HCT116 (cell line): Measurements from ENCODE around the gene TLR9. TPM values are rescaled to one million over a fixed set of nuclear protein-coding genes. Genes with fewer than 3 reads are reported as not detected.

Experiments
- ATAC-seq: fragments of 200-7000 bp; cut with Tn5 transposase; 2 replicates; pipeline ENCODE4 v1.9.1; 2020; ENCODE audit warnings: mild to moderate bottlenecking, moderate library complexity
- BruUV-seq: library from RNA; stranded (reverse); fragments of 400-500 nt; replicated peaks from 2 replicates; lab custom pipeline; 2021; lab: Mats Ljungman, UMichigan
- CTCF ChIA-PET: fragments of 300-600 bp; sonication (Branson Sonifier 250); formaldehyde crosslinking; loops from one replicate; lab custom pipeline; 2021; ENCODE audit warnings: antibody characterized with exemption; lab: Charles Lee
- POLR2A ChIA-PET: fragments of 300-600, 350-600 bp; sonication (Branson Sonifier 250); formaldehyde crosslinking; loops from one replicate; lab custom pipeline; 2021; ENCODE audit warnings: antibody characterized with exemption; lab: Charles Lee
- RAD21 ChIA-PET, 2 experiments: fragments of 300-600 bp; sonication (Branson Sonifier 250); formaldehyde crosslinking; loops; one replicate each; lab custom pipeline; 2023; ENCODE audit warnings: low total read pairs in 2 of 2; ENCODE audit not compliant: uncharacterized antibody in 2 of 2, unreplicated experiment in 2 of 2, low non-redundant PET in 1 of 2; lab: Charles Lee
- DNase-seq: peaks from one replicate; pipeline ENCODE4 v3.0.0-alpha.2; 2010; ENCODE audit warnings: low read depth, low spot score
- H2AFZ ChIP-seq: fragments of 200-600 bp; shearing (Covaris generic), sonication (generic); 2 replicates; pipeline ENCODE4 v1.6.1; 2017; ENCODE audit warnings: low read depth, mixed run types, mixed read lengths, antibody characterized with exemption, low read length; ENCODE audit not compliant: poor library complexity, severe bottlenecking
- H3K27ac ChIP-seq: 2 replicates; pipeline ENCODE4 v1.5.1; 2012; ENCODE audit warnings: low read depth, low read length
- H3K27me3 ChIP-seq: fragments of 200-600 bp; sonication (generic); 2 replicates; pipeline ENCODE4 v1.6.1; 2016; ENCODE audit warnings: mixed run types, low read length, mixed read lengths; ENCODE audit not compliant: insufficient read depth
- H3K36me3 ChIP-seq, 2 experiments: fragments of 200-500 bp in 1 of 2; fragments of 200-600 bp in 1 of 2; sonication (Bioruptor generic) in 1 of 2; sonication (generic) in 1 of 2; 2 replicates each; pipeline versions ENCODE4 v1.5.1 to v1.6.1; 2014 to 2016; ENCODE audit warnings: low read length in 2 of 2, inconsistent platforms in 1 of 2, mixed read lengths in 1 of 2, mixed run types in 1 of 2; ENCODE audit not compliant: insufficient read depth in 2 of 2, control insufficient read depth in 1 of 2
- H3K4me1 ChIP-seq, 2 experiments: fragments of 200-600 bp in 1 of 2; sonication (generic) in 1 of 2; 2 replicates each; pipeline versions ENCODE4 v1.5.1 to v1.6.1; 2012 to 2017; ENCODE audit warnings: low read length in 2 of 2, inconsistent platforms in 1 of 2, mild to moderate bottlenecking in 1 of 2, mixed read lengths in 1 of 2, mixed run types in 1 of 2, moderate library complexity in 1 of 2; ENCODE audit not compliant: insufficient read depth in 2 of 2, control insufficient read depth in 1 of 2
- H3K4me2 ChIP-seq: fragments of 200-600 bp; sonication (generic); 2 replicates; pipeline ENCODE4 v1.6.1; 2017; ENCODE audit warnings: mixed run types, low read length, mixed read lengths
- H3K4me3 ChIP-seq, 2 experiments: fragments of 200-600 bp in 1 of 2; sonication (generic) in 1 of 2; replicated peaks in 1 of 2; 2 replicates each; pipeline ENCODE4 v1.5.1; 2011 to 2016; ENCODE audit warnings: low read length in 2 of 2, control low read depth in 1 of 2, low read depth in 1 of 2, mild to moderate bottlenecking in 1 of 2, mixed read lengths in 1 of 2, mixed run types in 1 of 2
- H3K79me2 ChIP-seq: fragments of 200-600 bp; sonication (generic); 2 replicates; pipeline ENCODE4 v1.6.1; 2017; ENCODE audit warnings: mild to moderate bottlenecking, mixed run types, low read length, moderate library complexity, mixed read lengths; ENCODE audit not compliant: insufficient read depth
- H3K9ac ChIP-seq: fragments of 200-600 bp; sonication (generic); 2 replicates; pipeline ENCODE4 v1.6.1; 2016; ENCODE audit warnings: low read length, mixed read lengths
- H3K9me2 ChIP-seq: fragments of 200-600 bp; sonication (generic), shearing (Covaris generic); 2 replicates; pipeline ENCODE4 v1.6.1; 2017; ENCODE audit warnings: mixed run types, mild to moderate bottlenecking, moderate library complexity; ENCODE audit not compliant: insufficient read depth
- H3K9me3 ChIP-seq, 2 experiments: fragments of 200-500 bp in 1 of 2; fragments of 200-600 bp in 1 of 2; sonication (Bioruptor generic) in 1 of 2; sonication (generic) in 1 of 2; 2 replicates each; pipeline ENCODE4 v1.6.1; 2014 to 2017; ENCODE audit warnings: low read length in 2 of 2, mixed read lengths in 2 of 2, inconsistent platforms in 1 of 2, low read depth in 1 of 2, mild to moderate bottlenecking in 1 of 2, mixed run types in 1 of 2, moderate library complexity in 1 of 2; ENCODE audit not compliant: control insufficient read depth in 1 of 2, insufficient read depth in 1 of 2
- H4K20me1 ChIP-seq: fragments of 200-600 bp; sonication (generic), shearing (Covaris generic); 2 replicates; pipeline ENCODE4 v1.6.1; 2017; ENCODE audit warnings: mixed run types, mild to moderate bottlenecking, moderate library complexity; ENCODE audit not compliant: insufficient read depth
- CEBPB ChIP-seq: IDR thresholded peaks from 2 replicates; pipeline ENCODE4 v1.6.1; 2012; ENCODE audit warnings: low read depth
- EGR1 ChIP-seq: IDR thresholded peaks from 2 replicates; pipeline ENCODE4 v1.6.1; 2012; ENCODE audit warnings: low read depth
- EZH2phosphoT487 ChIP-seq: fragments of 200-600 bp; IDR thresholded peaks from 2 replicates; pipeline ENCODE4 v1.6.1; 2018; ENCODE audit warnings: antibody characterized with exemption, borderline replicate concordance
- FOSL1 ChIP-seq: IDR thresholded peaks from 2 replicates; pipeline ENCODE4 v1.6.1; 2012; ENCODE audit warnings: low read depth
- POLR2A ChIP-seq: IDR thresholded peaks from 2 replicates; pipeline ENCODE4 v1.7.0; 2011; ENCODE audit warnings: borderline replicate concordance; ENCODE audit not compliant: insufficient read depth, insufficient read length; ENCODE audit errors: extremely low read depth
- POLR2AphosphoS5 ChIP-seq: IDR thresholded peaks from 2 replicates; pipeline ENCODE4 v1.6.1; 2011; ENCODE audit warnings: mild to moderate bottlenecking, low read depth, low read length, moderate library complexity
- RAD21 ChIP-seq: IDR thresholded peaks from 2 replicates; pipeline ENCODE4 v1.6.1; 2012; ENCODE audit warnings: low read depth, mild to moderate bottlenecking
- SIN3A ChIP-seq: IDR thresholded peaks from 2 replicates; pipeline ENCODE4 v1.6.1; 2012; ENCODE audit warnings: low read depth
- SP1 ChIP-seq: IDR thresholded peaks from 2 replicates; pipeline ENCODE4 v1.6.1; 2012; ENCODE audit warnings: low read depth
- YY1 ChIP-seq: IDR thresholded peaks from 2 replicates; pipeline ENCODE4 v1.6.1; 2011; ENCODE audit warnings: low read length, low read depth, moderate library complexity, mild to moderate bottlenecking; ENCODE audit not compliant: insufficient replicate concordance; ENCODE audit errors: extremely low read depth
- intact Hi-C: fragments of 100-400 bp; cut with micrococcal nuclease; formaldehyde crosslinking; loops from 2 replicates; pipeline ENCODE4 v1.10.0; 2022
- total RNA-seq: library from RNA; stranded (reverse); gene quantifications from one replicate; pipeline ENCODE4 v1.2.1, GENCODE V29; 2021; ENCODE audit not compliant: unreplicated experiment
- TF ChIP-seq, protein P1 (sequence below): IDR thresholded peaks from 2 replicates; pipeline ENCODE4 v1.6.1; 2012
- TF ChIP-seq, protein P2 (sequence below): IDR thresholded peaks from 2 replicates; pipeline ENCODE4 v1.6.1; 2012

The TLR9 gene
- total RNA-seq, 1 experiment from 2014 or later = 0.15 TPM

GRCh38 chr3:52265387-52265786 is 39.9 kb upstream of the TLR9 start (continued):
- no peak for TF ChIP-seq YY1
- TF ChIP-seq SIN3A = no peak
- no peak for TF ChIP-seq EZH2phosphoT487
- no peak for TF ChIP-seq FOSL1
- TF ChIP-seq SP1 = no peak
- TF ChIP-seq, protein P1, sequence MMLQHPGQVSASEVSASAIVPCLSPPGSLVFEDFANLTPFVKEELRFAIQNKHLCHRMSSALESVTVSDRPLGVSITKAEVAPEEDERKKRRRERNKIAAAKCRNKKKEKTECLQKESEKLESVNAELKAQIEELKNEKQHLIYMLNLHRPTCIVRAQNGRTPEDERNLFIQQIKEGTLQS = no peak
- TF ChIP-seq, protein P2, sequence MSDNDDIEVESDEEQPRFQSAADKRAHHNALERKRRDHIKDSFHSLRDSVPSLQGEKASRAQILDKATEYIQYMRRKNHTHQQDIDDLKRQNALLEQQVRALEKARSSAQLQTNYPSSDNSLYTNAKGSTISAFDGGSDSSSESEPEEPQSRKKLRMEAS = no peak
- no peak for TF ChIP-seq EGR1
- TF ChIP-seq, all 23 proteins: peak for 2

GRCh38 chr3:52262447-52262846 is 37.0 kb upstream of the TLR9 start:
- ChIA-PET CTCF (no interaction called here), POLR2A (no interaction called here), RAD21 (no interaction called here)
- ATAC-seq = no peak
- intact Hi-C loops = no loop called here
- BruUV-seq = no TSS peak
- Histone ChIP-seq H3K9ac (no peak overlapping the region), H3K9me2 (no peaks in the 10 kb centered on the region), H3K4me3 (no peak overlapping the region), H3K27me3 (no peaks in the 10 kb centered on the region), H2AFZ (no peak overlapping the region), H3K9me3 (no peaks in the 10 kb centered on the region), H3K27ac (no peak overlapping the region), H3K36me3 (peaks cover 75 to 80% of the 10 kb centered on the region in 2 experiments), H3K4me1 (peaks cover 0 to 5% of the 10 kb centered on the region in 2 experiments; a peak in 2 of 4 replicates), H3K79me2 (peaks cover 94% of the 10 kb centered on the region), H3K4me2 (no peak overlapping the region), H4K20me1 (peaks cover 3% of the 10 kb centered on the region; the same call in 1 of the 2 replicates)
- TF ChIP-seq POLR2A (no peak), POLR2AphosphoS5 (no peak), SP1 (no peak), RAD21 (no peak), YY1 (no peak), CEBPB (no peak), EZH2phosphoT487 (no peak)
- TF ChIP-seq, protein P1 = no peak
- TF ChIP-seq, protein P2 = no peak
- DNase-seq = no peak
